Nephron progenitor cell (in vitro differentiated cells): Measurements from ENCODE around the gene ITPR1.

ENCODE experiments used
- DNase-seq: peaks from one replicate; pipeline ENCODE4 v3.0.0; 2021
- H3K27ac Mint-ChIP-seq: 2 replicates; pipeline ENCODE4 v1.8.0; 2021; ENCODE audit warnings: mild to moderate bottlenecking, moderate library complexity, mixed read lengths
- H3K27me3 Mint-ChIP-seq: 2 replicates; pipeline ENCODE4 v1.8.0; 2021; ENCODE audit warnings: mild to moderate bottlenecking, low read depth, mixed read lengths; ENCODE audit not compliant: poor library complexity
- H3K36me3 Mint-ChIP-seq: 2 replicates; pipeline ENCODE4 v1.8.0; 2021; ENCODE audit warnings: low read depth, mixed read lengths
- H3K4me1 Mint-ChIP-seq: 2 replicates; pipeline ENCODE4 v1.8.0; 2021; ENCODE audit warnings: mixed read lengths
- H3K4me3 Mint-ChIP-seq: 2 replicates; pipeline ENCODE4 v1.8.0; 2021; ENCODE audit warnings: mild to moderate bottlenecking, moderate library complexity, mixed read lengths
- H3K9me3 Mint-ChIP-seq: 2 replicates; pipeline ENCODE4 v1.8.0; 2021; ENCODE audit warnings: mild to moderate bottlenecking, moderate library complexity, mixed read lengths
- CTCF ChIP-seq: fragments of 200-600 bp; sonication (generic); IDR thresholded peaks from 2 replicates; pipeline ENCODE4 v1.5.0; 2021; ENCODE audit warnings: antibody characterized with exemption

ITPR1 gene

GRCh38 chr3:4877173-4877787 is 384.1 kb downstream of the ITPR1 start:
- H3K36me3 Mint-ChIP-seq: no peaks in the 10 kb centered on the region
- no peak overlapping the region for H3K27ac Mint-ChIP-seq
- no peaks in the 10 kb centered on the region for H3K9me3 Mint-ChIP-seq
- no peak for DNase-seq
- TF ChIP-seq CTCF: no peak
- H3K27me3 Mint-ChIP-seq: peaks cover 3% of the 10 kb centered on the region
- no peaks in the 10 kb centered on the region for H3K4me1 Mint-ChIP-seq
- H3K4me3 Mint-ChIP-seq: no peak overlapping the region

- Mint-ChIP-seq H3K36me3 (no peaks in the 10 kb centered on the region), H3K27me3 (no peaks in the 10 kb centered on the region), H3K27ac (no peak overlapping the region), H3K4me1 (no peaks in the 10 kb centered on the region), H3K4me3 (no peak overlapping the region), H3K9me3 (no peaks in the 10 kb centered on the region)
- no peak for DNase-seq
- TF ChIP-seq CTCF: no peak
Observed at GRCh38 chr3:4880850-4881249, 387.7 kb downstream of the ITPR1 start.

- TF ChIP-seq CTCF: no peak
Observed at GRCh38 chr3:4882548-4882947, 389.4 kb downstream of the ITPR1 start.

GRCh38 chr3:4883011-4883410 is 389.9 kb downstream of the ITPR1 start:
- no peaks in the 10 kb centered on the region for H3K36me3 Mint-ChIP-seq
- H3K27me3 Mint-ChIP-seq: no peaks in the 10 kb centered on the region
- no peaks in the 10 kb centered on the region for H3K9me3 Mint-ChIP-seq
- no peak for DNase-seq
- no peaks in the 10 kb centered on the region for H3K4me1 Mint-ChIP-seq
- no peak for TF ChIP-seq CTCF
- H3K27ac Mint-ChIP-seq: no peak overlapping the region
- no peak overlapping the region for H3K4me3 Mint-ChIP-seq

More at GRCh38 chr3:4882548-4882947, 389.4 kb downstream of the ITPR1 start:
- Mint-ChIP-seq H3K36me3 (no peaks in the 10 kb centered on the region), H3K27me3 (no peaks in the 10 kb centered on the region), H3K27ac (no peak overlapping the region), H3K4me3 (no peak overlapping the region), H3K9me3 (no peaks in the 10 kb centered on the region), H3K4me1 (no peaks in the 10 kb centered on the region)
- DNase-seq: no peak

- Mint-ChIP-seq H3K27me3 (no peaks in the 10 kb centered on the region), H3K36me3 (no peaks in the 10 kb centered on the region), H3K9me3 (no peaks in the 10 kb centered on the region), H3K27ac (no peak overlapping the region), H3K4me1 (no peaks in the 10 kb centered on the region), H3K4me3 (no peak overlapping the region)
- no peak for TF ChIP-seq CTCF
- no peak for DNase-seq
Observed at GRCh38 chr3:4884888-4885287, 391.7 kb downstream of the ITPR1 start.

- Mint-ChIP-seq H3K27ac (no peak overlapping the region), H3K27me3 (no peaks in the 10 kb centered on the region), H3K4me3 (no peak overlapping the region), H3K9me3 (no peaks in the 10 kb centered on the region), H3K36me3 (no peaks in the 10 kb centered on the region), H3K4me1 (no peaks in the 10 kb centered on the region)
- no peak for DNase-seq
- TF ChIP-seq CTCF: no peak
Observed at GRCh38 chr3:4885316-4885715, 392.2 kb downstream of the ITPR1 start.
